A549 treated with RU486 at 1 μM for 4 hours (cell line): ENCODE results near the gene RAB29. TPM values are rescaled to one million over a fixed set of nuclear protein-coding genes. Genes with fewer than 3 reads are reported as not detected.

Experiments
- total RNA-seq: library from RNA; stranded (reverse); fragments of 200-300 nt; extraction: Qiagen RNA extraction; gene quantifications from 5 replicates; pipeline ENCODE4 v1.2.3, GENCODE V29; 2022; ENCODE audit warnings: low read depth

RAB29 gene, protein sequence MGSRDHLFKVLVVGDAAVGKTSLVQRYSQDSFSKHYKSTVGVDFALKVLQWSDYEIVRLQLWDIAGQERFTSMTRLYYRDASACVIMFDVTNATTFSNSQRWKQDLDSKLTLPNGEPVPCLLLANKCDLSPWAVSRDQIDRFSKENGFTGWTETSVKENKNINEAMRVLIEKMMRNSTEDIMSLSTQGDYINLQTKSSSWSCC
- 10.1 to 12.4 TPM (median 12.3 TPM) in 5 replicates for total RNA-seq

GRCh38 chr1:205775015-205775716, at the start of gene RAB29:
Gene RAB29 (minus strand): TSS chr1:205775482. CDS start chr1:205774956, 526 bp downstream.

DNA sequence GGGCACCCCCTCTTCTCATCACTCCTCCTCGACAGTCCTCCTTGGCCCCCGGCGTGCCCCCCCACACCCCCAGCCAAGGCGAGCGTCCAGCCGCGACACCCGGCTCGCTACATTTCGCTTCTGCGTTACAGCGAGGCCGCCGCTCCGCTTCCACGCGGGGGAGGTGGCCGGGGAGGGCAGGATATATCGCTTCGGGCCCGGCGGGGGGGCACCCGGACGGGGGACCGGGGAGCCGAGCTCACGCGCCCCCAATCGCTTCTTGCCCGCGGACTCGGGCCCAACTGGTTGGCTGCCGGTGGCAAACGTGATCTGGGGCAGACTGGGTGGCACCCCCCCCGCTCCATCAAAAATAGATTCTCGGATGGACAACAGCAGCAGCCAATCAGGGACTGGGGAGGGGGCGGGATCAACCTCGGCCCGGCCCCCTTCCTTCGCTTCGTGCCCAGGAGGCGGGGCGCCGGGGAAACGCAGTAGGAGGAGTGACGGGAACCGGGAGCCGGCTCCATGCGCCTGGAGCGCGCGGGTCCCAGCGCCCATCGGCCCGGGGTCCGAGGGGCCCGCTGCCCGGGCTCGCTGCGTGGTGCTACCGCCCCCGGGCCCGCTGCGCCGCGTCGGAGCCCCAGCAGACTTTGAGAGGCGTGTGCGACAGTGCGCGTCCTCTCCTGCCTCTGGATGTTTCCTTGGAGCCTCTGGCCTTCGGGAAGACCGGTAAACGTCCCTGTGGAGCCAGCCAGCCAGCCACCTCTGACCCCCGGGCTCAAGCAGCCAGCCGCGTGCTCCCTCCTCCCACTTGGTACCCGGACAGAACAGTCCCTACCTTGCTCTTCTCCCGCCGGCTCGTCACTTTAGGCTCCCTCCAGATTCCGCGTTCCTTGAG, 37.8 kb upstream of the RAB29 start, which contains the start of gene SLC41A1:
Gene SLC41A1, minus strand, starts transcription at position 321 of the 877 bp plus-strand sequence. CDS start 2,757 bp downstream, outside the sequence.

GRCh38 chr1:205750138-205751035, 24.9 kb downstream of the RAB29 start, which contains the start of gene NUCKS1:
Gene NUCKS1 (minus strand): TSS chr1:205750182. CDS start chr1:205749973, 209 bp downstream.

Other genes starting within 250 kb of the RAB29 start
- gene ELK4, start 143.5 kb downstream of the RAB29 start, total RNA-seq: 4.8 to 7.5 TPM (median 6.7 TPM) in 5 replicates
- 4.8 to 7.6 TPM (median 6.2 TPM) in 5 replicates for gene SLC45A3, start 95.0 kb downstream of the RAB29 start, total RNA-seq
- gene NUCKS1, start 25.3 kb downstream of the RAB29 start, total RNA-seq: 87.7 to 151 TPM (median 133 TPM) in 5 replicates
- 20.6 to 30.6 TPM (median 24.8 TPM) in 5 replicates for gene SLC41A1, start 37.7 kb upstream of the RAB29 start, total RNA-seq
- gene PM20D1, start 74.7 kb upstream of the RAB29 start, total RNA-seq: not detected in 5 replicates
- 0.03 to 0.11 TPM (median 0.07 TPM) in 4 of 5 replicates, not detected in the other for gene SLC26A9, start 168.0 kb upstream of the RAB29 start, total RNA-seq
- gene RAB7B, start 227.9 kb upstream of the RAB29 start, total RNA-seq: 1.2 to 3.4 TPM (median 1.5 TPM) in 5 replicates
- gene CTSE, start 248.4 kb upstream of the RAB29 start, total RNA-seq: 0.08 TPM in 1 of 5 replicates, not detected in the others